ENCODE data around the gene NEDD4L. TPM values are rescaled to one million over a fixed set of nuclear protein-coding genes. Genes with fewer than 3 reads are reported as not detected.

The NEDD4L gene
- total and polyA plus RNA-seq, 4 experiments from 2014 or later, result 2.8 to 4.1 (median 3.8) TPM

DNA sequence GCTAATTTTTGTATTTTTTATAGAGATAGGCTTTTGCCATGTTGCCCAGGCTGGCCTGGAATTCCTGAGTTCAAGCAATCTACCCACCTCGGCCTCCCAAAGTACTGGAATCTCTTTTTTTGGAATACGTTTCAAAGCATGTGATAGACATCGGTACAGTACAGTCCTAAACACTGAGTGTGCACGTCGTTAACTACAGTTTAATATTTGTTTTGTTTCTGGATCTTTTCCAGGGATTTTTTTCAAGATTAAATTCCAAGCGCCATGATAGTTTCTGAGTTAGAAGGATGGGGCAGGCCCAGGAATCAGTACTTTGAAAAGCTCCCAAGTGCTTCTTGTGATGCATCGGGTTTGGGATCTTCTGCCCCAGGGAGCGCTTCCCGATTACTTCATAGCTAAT lies 33.3 kb downstream of the NEDD4L start:
- no peak overlapping the region for H3K27ac ChIP-seq (ENCODE audit: low read depth, low read length)
- Mint-ChIP-seq H3K27ac (no peak overlapping the region), H3K4me1 (no peaks in the 10 kb centered on the region), H3K4me3 (no peak overlapping the region), H3K27me3 (peaks cover 5 to 7% of the 10 kb centered on the region in 2 donors), H3K9me3 (no peaks in the 10 kb centered on the region), H3K36me3 (no peaks in the 10 kb centered on the region)
- peaks cover 3% of the 10 kb centered on the region for H3K27me3 ChIP-seq (ENCODE audit: insufficient read depth, low read length)
- POLR2A ChIA-PET (ENCODE audit: partially characterized antibody), result no interaction called here
- no peak overlapping the region for H3K4me3 ChIP-seq (ENCODE audit: low read length in 2 of 2)
- intact Hi-C loops (cut with micrococcal nuclease), result no loop called here
- no peaks in the 10 kb centered on the region for H3K4me1 ChIP-seq (ENCODE audit: insufficient read depth, low read length)
- DNase-seq, result no peak
- no peaks in the 10 kb centered on the region for H3K9me3 ChIP-seq (ENCODE audit: control insufficient read depth in 1 of 2, low read length in 2 of 2)
- no peaks in the 10 kb centered on the region for H3K36me3 ChIP-seq (ENCODE audit: insufficient read depth, low read length)
- CTCF ChIA-PET (ENCODE audit: partially characterized antibody), result no interaction called here

DNA sequence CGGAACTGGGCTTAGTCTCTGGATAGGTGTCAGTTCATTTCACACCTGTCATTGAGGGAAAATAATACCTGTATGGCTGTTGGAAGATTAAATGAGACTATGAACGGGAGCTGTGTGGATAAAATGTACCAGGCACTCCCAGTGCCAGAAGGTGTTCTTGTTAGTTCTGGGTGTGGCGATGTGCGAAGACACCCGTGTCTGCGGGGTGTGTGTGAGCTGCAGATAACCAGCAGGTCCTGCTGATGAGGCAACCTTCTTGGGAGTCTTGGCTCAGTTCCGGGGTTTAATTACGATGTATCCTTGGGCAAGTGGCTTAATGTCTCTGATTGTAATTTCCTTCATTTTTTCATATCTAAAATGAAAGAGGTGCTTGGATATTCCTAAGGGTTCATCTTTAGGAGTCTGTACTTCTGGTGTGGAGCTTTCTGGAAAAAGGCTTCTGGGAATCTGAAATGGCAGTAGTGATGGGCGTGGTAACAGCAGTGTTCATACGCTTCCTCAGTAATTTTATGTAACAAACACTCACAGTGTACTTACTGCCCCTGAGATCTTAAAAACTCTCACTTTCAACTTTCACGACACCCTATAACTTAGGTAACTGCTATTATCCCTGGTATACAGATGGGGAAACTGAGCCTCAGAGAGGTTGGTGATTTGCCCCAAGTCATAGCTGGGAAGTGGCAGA lies 35.0 kb downstream of the NEDD4L start:
- Histone ChIP-seq H3K27me3 (ENCODE audit: insufficient read depth, low read length) (peaks cover 3% of the 10 kb centered on the region), H3K9me3 (ENCODE audit: control insufficient read depth in 1 of 2, low read length in 2 of 2) (no peaks in the 10 kb centered on the region), H3K27ac (ENCODE audit: low read depth, low read length) (no peak overlapping the region), H3K36me3 (ENCODE audit: insufficient read depth, low read length) (no peaks in the 10 kb centered on the region), H3K4me3 (ENCODE audit: low read length in 2 of 2) (no peak overlapping the region), H3K4me1 (ENCODE audit: insufficient read depth, low read length) (no peaks in the 10 kb centered on the region)
- Mint-ChIP-seq H3K4me1 (no peaks in the 10 kb centered on the region), H3K27me3 (peaks cover 3 to 7% of the 10 kb centered on the region in 2 donors), H3K9me3 (peaks cover 0 to 2% (median 0%) of the 10 kb centered on the region in 8 donors), H3K4me3 (no peak overlapping the region), H3K36me3 (no peaks in the 10 kb centered on the region), H3K27ac (no peak overlapping the region)
- ChIA-PET CTCF (ENCODE audit: partially characterized antibody) (no interaction called here), POLR2A (ENCODE audit: partially characterized antibody) (no interaction called here)
- intact Hi-C loops (cut with micrococcal nuclease), result no loop called here
- no peak for DNase-seq

DNA sequence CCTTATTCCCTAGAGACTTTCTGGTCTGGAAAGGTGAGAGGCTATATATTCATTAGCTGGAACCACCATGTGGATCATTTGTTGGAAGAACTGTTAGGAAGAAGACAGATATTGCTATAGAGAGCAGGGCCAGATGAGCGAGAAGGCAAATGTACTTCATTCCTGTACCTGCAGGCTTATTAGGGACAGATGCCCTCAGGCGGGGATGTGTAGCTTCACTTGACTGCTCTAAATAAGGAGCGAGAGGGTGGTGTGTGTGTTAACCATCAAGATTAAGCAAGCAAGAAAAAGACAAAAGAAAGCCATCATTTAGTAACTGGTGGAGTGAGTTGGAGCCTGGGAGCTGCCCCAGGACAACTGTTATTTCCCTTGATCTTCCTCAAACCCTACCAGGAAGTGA lies 36.4 kb downstream of the NEDD4L start:
- Mint-ChIP-seq H3K36me3 (no peaks in the 10 kb centered on the region), H3K9me3 (peaks cover 0 to 4% (median 0%) of the 10 kb centered on the region in 8 donors), H3K27ac (no peak overlapping the region), H3K4me3 (no peak overlapping the region), H3K27me3 (peaks cover 3% of the 10 kb centered on the region in 2 donors), H3K4me1 (no peaks in the 10 kb centered on the region)
- ChIA-PET CTCF (ENCODE audit: partially characterized antibody) (interaction anchor here (0.8 kb wide), 1 partner anchor 990 kb away, joined by 3 read pairs; no protein-coding TSS in a partner anchor), POLR2A (ENCODE audit: partially characterized antibody) (no interaction called here)
- H3K4me3 ChIP-seq (ENCODE audit: low read length in 2 of 2), result no peak overlapping the region
- DNase-seq, result no peak
- no peaks in the 10 kb centered on the region for H3K36me3 ChIP-seq (ENCODE audit: insufficient read depth, low read length)
- no peak overlapping the region for H3K27ac ChIP-seq (ENCODE audit: low read depth, low read length)
- no peaks in the 10 kb centered on the region for H3K4me1 ChIP-seq (ENCODE audit: insufficient read depth, low read length)
- intact Hi-C loops (cut with micrococcal nuclease), result no loop called here
- peaks cover 3% of the 10 kb centered on the region for H3K27me3 ChIP-seq (ENCODE audit: insufficient read depth, low read length)
- no peaks in the 10 kb centered on the region for H3K9me3 ChIP-seq (ENCODE audit: control insufficient read depth in 1 of 2, low read length in 2 of 2)

DNA sequence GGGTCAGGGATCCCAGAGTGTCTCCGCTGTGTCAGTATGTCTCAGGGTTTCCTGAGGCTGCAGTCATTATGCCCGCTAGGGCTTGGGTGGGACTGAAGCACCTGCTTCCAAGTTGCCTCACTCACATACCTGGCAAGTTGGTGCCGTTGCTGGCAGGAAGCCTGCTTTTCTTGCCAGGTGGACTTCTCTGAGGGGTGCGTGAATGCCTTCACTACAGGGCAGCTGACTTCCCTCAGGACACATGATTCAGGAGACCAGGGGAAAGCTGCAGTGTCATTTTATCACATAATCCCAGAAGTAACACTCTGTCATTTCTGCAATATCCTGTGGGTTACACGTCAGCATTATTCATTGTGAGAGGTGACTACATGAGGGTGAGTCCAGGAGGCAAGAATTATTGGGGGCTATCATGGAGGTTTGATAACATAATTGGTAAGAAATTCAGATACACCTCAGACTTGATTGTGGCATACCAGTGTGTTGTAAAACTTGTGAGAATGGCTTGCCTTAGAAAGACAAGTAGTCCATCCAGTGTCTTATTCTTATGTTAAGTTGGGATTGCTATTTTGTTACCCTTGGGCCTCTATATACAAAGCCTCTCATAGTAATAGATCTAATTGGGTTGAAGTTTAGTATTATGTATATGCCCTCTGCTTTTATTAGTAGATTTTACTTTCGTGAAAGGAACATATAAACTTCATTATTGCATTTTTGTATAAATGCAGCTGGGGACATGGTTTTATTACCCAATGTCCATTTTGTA lies 44.1 kb downstream of the NEDD4L start:
- Mint-ChIP-seq H3K9me3 (peaks cover 0 to 9% (median 2%) of the 10 kb centered on the region in 8 donors), H3K27me3 (peaks cover 0 to 4% of the 10 kb centered on the region in 2 donors), H3K4me1 (no peaks in the 10 kb centered on the region), H3K27ac (no peak overlapping the region), H3K4me3 (no peak overlapping the region), H3K36me3 (no peaks in the 10 kb centered on the region)
- Histone ChIP-seq H3K27ac (ENCODE audit: low read depth, low read length) (no peak overlapping the region), H3K9me3 (ENCODE audit: control insufficient read depth in 1 of 2, low read length in 2 of 2) (no peaks in the 10 kb centered on the region), H3K4me3 (ENCODE audit: low read length in 2 of 2) (no peak overlapping the region), H3K4me1 (ENCODE audit: insufficient read depth, low read length) (no peaks in the 10 kb centered on the region), H3K27me3 (ENCODE audit: insufficient read depth, low read length) (no peaks in the 10 kb centered on the region), H3K36me3 (ENCODE audit: insufficient read depth, low read length) (no peaks in the 10 kb centered on the region)
- intact Hi-C loops (cut with micrococcal nuclease), result no loop called here
- POLR2A ChIA-PET (ENCODE audit: partially characterized antibody), result no interaction called here
- CTCF ChIA-PET (ENCODE audit: partially characterized antibody), result no interaction called here
- DNase-seq, result no peak

DNA sequence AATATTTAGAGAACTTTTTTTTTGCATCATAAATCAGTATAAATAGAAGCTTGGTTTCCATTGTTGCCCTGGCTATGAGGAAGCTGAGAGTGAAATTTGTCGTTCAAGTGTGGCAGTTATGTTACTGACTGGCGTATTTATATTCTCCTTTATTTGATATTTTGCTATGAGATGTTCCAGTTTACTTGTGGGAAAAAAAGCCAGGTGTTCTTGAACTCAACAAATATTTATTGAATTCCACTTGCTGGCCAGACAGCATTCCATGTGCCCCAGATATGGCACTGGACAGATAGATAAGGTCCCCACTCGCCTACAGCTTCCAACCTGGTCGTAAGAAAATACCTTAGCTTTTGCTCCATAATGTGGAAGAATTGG lies 44.7 kb downstream of the NEDD4L start:
- no peak overlapping the region for H3K27ac Mint-ChIP-seq
- CTCF ChIA-PET (ENCODE audit: partially characterized antibody), result no interaction called here

DNA sequence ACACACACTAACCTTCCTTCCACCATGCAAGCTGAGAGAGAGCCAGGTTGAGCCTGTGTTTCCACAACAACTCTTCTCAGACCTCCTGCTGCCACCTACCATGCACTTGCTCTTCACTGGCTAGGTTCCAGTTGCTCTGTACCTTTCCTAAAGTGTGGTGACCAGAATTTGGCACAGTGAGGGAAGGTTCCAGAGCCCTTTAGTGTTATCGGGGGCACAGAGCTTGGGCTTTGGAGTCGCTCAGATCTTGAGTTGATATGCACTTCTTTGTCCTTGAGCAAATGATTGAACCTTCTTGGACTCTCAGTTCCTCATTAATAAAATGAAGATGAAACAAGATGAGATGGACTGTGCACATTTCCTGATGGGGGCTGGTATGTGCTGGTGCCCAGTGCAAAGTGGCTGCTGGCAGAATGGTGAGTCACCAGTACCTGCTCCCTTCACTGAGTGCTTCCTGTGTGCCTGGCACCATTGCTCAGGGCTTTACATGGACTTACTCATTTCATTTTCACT lies 47.1 kb downstream of the NEDD4L start:
- DNase-seq, result no peak
- Histone ChIP-seq H3K27ac (ENCODE audit: low read depth, low read length) (no peak overlapping the region), H3K27me3 (ENCODE audit: insufficient read depth, low read length) (no peaks in the 10 kb centered on the region), H3K36me3 (ENCODE audit: insufficient read depth, low read length) (no peaks in the 10 kb centered on the region), H3K4me3 (ENCODE audit: low read length in 2 of 2) (no peak overlapping the region), H3K4me1 (ENCODE audit: insufficient read depth, low read length) (no peaks in the 10 kb centered on the region), H3K9me3 (ENCODE audit: control insufficient read depth in 1 of 2, low read length in 2 of 2) (no peaks in the 10 kb centered on the region)
- Mint-ChIP-seq H3K9me3 (peaks cover 0 to 5% (median 2%) of the 10 kb centered on the region in 8 donors), H3K36me3 (no peaks in the 10 kb centered on the region), H3K27ac (no peak overlapping the region), H3K4me3 (no peak overlapping the region), H3K4me1 (no peaks in the 10 kb centered on the region), H3K27me3 (peaks cover 0 to 4% of the 10 kb centered on the region in 2 donors)
- ChIA-PET CTCF (ENCODE audit: partially characterized antibody) (no interaction called here), POLR2A (ENCODE audit: partially characterized antibody) (no interaction called here)
- intact Hi-C loops (cut with micrococcal nuclease), result no loop called here

More for the DNA sequence above, 44.7 kb downstream of the NEDD4L start:
- Histone ChIP-seq H3K4me1 (ENCODE audit: insufficient read depth, low read length) (no peaks in the 10 kb centered on the region), H3K36me3 (ENCODE audit: insufficient read depth, low read length) (no peaks in the 10 kb centered on the region), H3K27me3 (ENCODE audit: insufficient read depth, low read length) (no peaks in the 10 kb centered on the region), H3K9me3 (ENCODE audit: control insufficient read depth in 1 of 2, low read length in 2 of 2) (no peaks in the 10 kb centered on the region), H3K27ac (ENCODE audit: low read depth, low read length) (no peak overlapping the region), H3K4me3 (ENCODE audit: low read length in 2 of 2) (no peak overlapping the region)
- no peak overlapping the region for H3K4me3 Mint-ChIP-seq
- POLR2A ChIA-PET (ENCODE audit: partially characterized antibody), result no interaction called here
- peaks cover 0 to 9% (median 2%) of the 10 kb centered on the region in 8 donors for H3K9me3 Mint-ChIP-seq
- no peaks in the 10 kb centered on the region for H3K4me1 Mint-ChIP-seq
- no peak for DNase-seq
- H3K27me3 Mint-ChIP-seq, result peaks cover 0 to 4% of the 10 kb centered on the region in 2 donors
- intact Hi-C loops (cut with micrococcal nuclease), result no loop called here
- no peaks in the 10 kb centered on the region for H3K36me3 Mint-ChIP-seq

DNA sequence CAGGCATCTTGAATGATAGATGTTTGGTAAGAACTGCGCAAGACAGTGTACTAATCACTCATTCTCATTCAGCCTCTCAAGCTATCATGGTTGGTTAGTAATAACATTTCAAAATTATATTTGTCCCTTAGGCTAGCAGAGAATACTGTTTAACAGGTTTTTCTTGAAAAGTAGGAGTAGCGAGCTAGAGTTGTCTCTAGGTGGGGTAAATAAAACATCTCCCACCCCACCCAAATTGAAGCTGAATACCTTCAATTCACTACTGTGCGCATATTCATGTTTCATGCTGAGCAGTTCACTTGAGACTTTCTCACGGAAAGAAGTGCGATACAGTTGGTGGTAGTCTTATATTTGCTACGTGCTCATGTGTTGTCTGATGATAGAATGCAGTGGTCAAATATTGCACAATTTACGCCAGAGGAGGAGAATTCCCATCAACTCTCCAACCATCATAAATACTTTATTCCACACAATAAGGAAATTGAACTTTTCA lies 49.3 kb downstream of the NEDD4L start:
- H3K36me3 ChIP-seq (ENCODE audit: insufficient read depth, low read length), result no peaks in the 10 kb centered on the region
- ChIA-PET CTCF (ENCODE audit: partially characterized antibody) (no interaction called here), POLR2A (ENCODE audit: partially characterized antibody) (no interaction called here)
- Mint-ChIP-seq H3K27ac (no peak overlapping the region), H3K4me3 (no peak overlapping the region), H3K36me3 (no peaks in the 10 kb centered on the region), H3K27me3 (peaks cover 0 to 4% of the 10 kb centered on the region in 2 donors), H3K9me3 (peaks cover 0 to 2% (median 0%) of the 10 kb centered on the region in 8 donors), H3K4me1 (no peaks in the 10 kb centered on the region)
- intact Hi-C loops (cut with micrococcal nuclease), result no loop called here
- no peak overlapping the region for H3K27ac ChIP-seq (ENCODE audit: low read depth, low read length)
- no peaks in the 10 kb centered on the region for H3K9me3 ChIP-seq (ENCODE audit: control insufficient read depth in 1 of 2, low read length in 2 of 2)
- no peak for DNase-seq
- H3K27me3 ChIP-seq (ENCODE audit: insufficient read depth, low read length), result no peaks in the 10 kb centered on the region
- no peak overlapping the region for H3K4me3 ChIP-seq (ENCODE audit: low read length in 2 of 2)
- no peaks in the 10 kb centered on the region for H3K4me1 ChIP-seq (ENCODE audit: insufficient read depth, low read length)
